Measurements from ENCODE around the gene RPP21. TPM values are rescaled to one million over a fixed set of nuclear protein-coding genes. Genes with fewer than 3 reads are reported as not detected.

Gene RPP21
- total RNA-seq, 1 experiment from 2014 or later, result 103 TPM

GRCh38 chr6:30380464-30380863 lies 35.5 kb downstream of the RPP21 start:
- no peak for DNase-seq
- Histone ChIP-seq H3K4me3 (ENCODE audit: insufficient read depth, low read depth, low read length) (no peak overlapping the region), H3K27me3 (ENCODE audit: control insufficient read depth, insufficient read depth, low read length) (no peaks in the 10 kb centered on the region; the same call in 1 of the 2 replicates), H3K36me3 (replicated peaks; ENCODE audit: control insufficient read depth, insufficient read depth, low read length) (no peaks in the 10 kb centered on the region)

DNA sequence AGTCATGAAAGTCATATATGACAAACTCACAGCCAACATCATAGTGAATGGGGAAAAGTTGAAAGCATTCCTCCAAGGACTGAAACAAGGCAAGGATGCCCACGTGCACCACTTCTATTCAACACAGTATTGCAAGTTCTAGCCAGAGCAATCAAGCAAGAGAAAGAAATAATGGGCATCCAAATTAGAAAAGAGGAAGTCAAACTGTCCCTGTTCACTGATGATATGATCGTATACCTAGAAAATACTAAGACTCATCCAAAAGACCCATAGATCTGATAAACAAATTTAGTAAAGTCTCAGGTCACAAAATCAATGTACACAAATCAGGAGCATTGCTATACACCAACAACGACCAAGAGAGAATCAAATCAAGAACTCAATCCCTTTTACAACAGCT lies 41.2 kb downstream of the RPP21 start:
- no peaks in the 10 kb centered on the region for H3K36me3 ChIP-seq (replicated peaks; ENCODE audit: control insufficient read depth, insufficient read depth, low read length)
- no peak for DNase-seq
- no peak overlapping the region for H3K4me3 ChIP-seq (ENCODE audit: insufficient read depth, low read depth, low read length)
- H3K27me3 ChIP-seq (ENCODE audit: control insufficient read depth, insufficient read depth, low read length), result peaks cover 4% of the 10 kb centered on the region

GRCh38 chr6:30391240-30391639 lies 46.3 kb downstream of the RPP21 start:
- Histone ChIP-seq H3K36me3 (replicated peaks; ENCODE audit: control insufficient read depth, insufficient read depth, low read length) (no peaks in the 10 kb centered on the region), H3K27me3 (ENCODE audit: control insufficient read depth, insufficient read depth, low read length) (peaks cover 6% of the 10 kb centered on the region), H3K4me3 (ENCODE audit: insufficient read depth, low read depth, low read length) (no peak overlapping the region)
- no peak for DNase-seq

- Histone ChIP-seq H3K4me3 (ENCODE audit: insufficient read depth, low read depth, low read length) (no peak overlapping the region), H3K36me3 (replicated peaks; ENCODE audit: control insufficient read depth, insufficient read depth, low read length) (no peaks in the 10 kb centered on the region), H3K27me3 (ENCODE audit: control insufficient read depth, insufficient read depth, low read length) (peaks cover 4% of the 10 kb centered on the region; the same call in 1 of the 2 replicates)
- DNase-seq, result no peak
These were observed 49.2 kb downstream of the RPP21 start for GRCh38 chr6:30394139-30394538.

Other genes with a start within 250 kb of the RPP21 start
- gene TRIM31, start 232.1 kb upstream of the RPP21 start, total RNA-seq (2014; rRNA removed; shearing (Covaris generic)), result not detected in 2 replicates
- not detected in 2 replicates for gene TRIM40, start 209.0 kb upstream of the RPP21 start, total RNA-seq (2014; rRNA removed; shearing (Covaris generic))
- not detected in 2 replicates for gene TRIM10, start 183.9 kb upstream of the RPP21 start, total RNA-seq (2014; rRNA removed; shearing (Covaris generic))
- gene TRIM15, start 181.6 kb upstream of the RPP21 start, total RNA-seq (2014; rRNA removed; shearing (Covaris generic)), result 0.55 TPM in 1 of 2 replicates, not detected in the other
- gene TRIM26, start 131.8 kb upstream of the RPP21 start, total RNA-seq (2014; rRNA removed; shearing (Covaris generic)), result 22.8 and 28.3 TPM in 2 replicates
- gene TRIM39, start 18.2 kb upstream of the RPP21 start, total RNA-seq (2014; rRNA removed; shearing (Covaris generic)), result 12.2 and 13.9 TPM in 2 replicates
- 45.8 and 61.9 TPM in 2 replicates for gene HLA-E, start 144.4 kb downstream of the RPP21 start, total RNA-seq (2014; rRNA removed; shearing (Covaris generic))
- gene GNL1, start 211.3 kb downstream of the RPP21 start, total RNA-seq (2014; rRNA removed; shearing (Covaris generic)), result 59.0 and 78.4 TPM in 2 replicates
- 14.3 and 14.7 TPM in 2 replicates for gene PRR3, start 212.1 kb downstream of the RPP21 start, total RNA-seq (2014; rRNA removed; shearing (Covaris generic))
- 52.1 and 55.7 TPM in 2 replicates for gene ABCF1, start 226.3 kb downstream of the RPP21 start, total RNA-seq (2014; rRNA removed; shearing (Covaris generic))

Measured in H7 (cell line).